HCT116 (cell line): ENCODE data around the gene IGSF21. TPM values are rescaled to one million over a fixed set of nuclear protein-coding genes. Genes with fewer than 3 reads are reported as not detected.

Source experiments
- ATAC-seq: fragments of 200-7000 bp; cut with Tn5 transposase; 2 replicates; pipeline ENCODE4 v1.9.1; 2020; ENCODE audit warnings: mild to moderate bottlenecking, moderate library complexity
- BruUV-seq: library from RNA; stranded (reverse); fragments of 400-500 nt; replicated peaks from 2 replicates; lab custom pipeline; 2021; lab: Mats Ljungman, UMichigan
- CTCF ChIA-PET: fragments of 300-600 bp; sonication (Branson Sonifier 250); formaldehyde crosslinking; loops from one replicate; lab custom pipeline; 2021; ENCODE audit warnings: antibody characterized with exemption; lab: Charles Lee
- POLR2A ChIA-PET: fragments of 300-600, 350-600 bp; sonication (Branson Sonifier 250); formaldehyde crosslinking; loops from one replicate; lab custom pipeline; 2021; ENCODE audit warnings: antibody characterized with exemption; lab: Charles Lee
- RAD21 ChIA-PET, 2 experiments: fragments of 300-600 bp; sonication (Branson Sonifier 250); formaldehyde crosslinking; loops; one replicate each; lab custom pipeline; 2023; ENCODE audit warnings: low total read pairs in 2 of 2; ENCODE audit not compliant: uncharacterized antibody in 2 of 2, unreplicated experiment in 2 of 2, low non-redundant PET in 1 of 2; lab: Charles Lee
- DNase-seq: peaks from one replicate; pipeline ENCODE4 v3.0.0-alpha.2; 2010; ENCODE audit warnings: low read depth, low spot score
- H2AFZ ChIP-seq: fragments of 200-600 bp; shearing (Covaris generic), sonication (generic); 2 replicates; pipeline ENCODE4 v1.6.1; 2017; ENCODE audit warnings: low read depth, mixed run types, mixed read lengths, antibody characterized with exemption, low read length; ENCODE audit not compliant: poor library complexity, severe bottlenecking
- H3K27ac ChIP-seq: 2 replicates; pipeline ENCODE4 v1.5.1; 2012; ENCODE audit warnings: low read depth, low read length
- H3K27me3 ChIP-seq: fragments of 200-600 bp; sonication (generic); 2 replicates; pipeline ENCODE4 v1.6.1; 2016; ENCODE audit warnings: mixed run types, low read length, mixed read lengths; ENCODE audit not compliant: insufficient read depth
- H3K36me3 ChIP-seq, 2 experiments: fragments of 200-500 bp in 1 of 2; fragments of 200-600 bp in 1 of 2; sonication (Bioruptor generic) in 1 of 2; sonication (generic) in 1 of 2; 2 replicates each; pipeline versions ENCODE4 v1.5.1 to v1.6.1; 2014 to 2016; ENCODE audit warnings: low read length in 2 of 2, inconsistent platforms in 1 of 2, mixed read lengths in 1 of 2, mixed run types in 1 of 2; ENCODE audit not compliant: insufficient read depth in 2 of 2, control insufficient read depth in 1 of 2
- H3K4me1 ChIP-seq, 2 experiments: fragments of 200-600 bp in 1 of 2; sonication (generic) in 1 of 2; 2 replicates each; pipeline versions ENCODE4 v1.5.1 to v1.6.1; 2012 to 2017; ENCODE audit warnings: low read length in 2 of 2, inconsistent platforms in 1 of 2, mild to moderate bottlenecking in 1 of 2, mixed read lengths in 1 of 2, mixed run types in 1 of 2, moderate library complexity in 1 of 2; ENCODE audit not compliant: insufficient read depth in 2 of 2, control insufficient read depth in 1 of 2
- H3K4me2 ChIP-seq: fragments of 200-600 bp; sonication (generic); 2 replicates; pipeline ENCODE4 v1.6.1; 2017; ENCODE audit warnings: mixed run types, low read length, mixed read lengths
- H3K4me3 ChIP-seq, 2 experiments: fragments of 200-600 bp in 1 of 2; sonication (generic) in 1 of 2; replicated peaks in 1 of 2; 2 replicates each; pipeline ENCODE4 v1.5.1; 2011 to 2016; ENCODE audit warnings: low read length in 2 of 2, control low read depth in 1 of 2, low read depth in 1 of 2, mild to moderate bottlenecking in 1 of 2, mixed read lengths in 1 of 2, mixed run types in 1 of 2
- H3K79me2 ChIP-seq: fragments of 200-600 bp; sonication (generic); 2 replicates; pipeline ENCODE4 v1.6.1; 2017; ENCODE audit warnings: mild to moderate bottlenecking, mixed run types, low read length, moderate library complexity, mixed read lengths; ENCODE audit not compliant: insufficient read depth
- H3K9ac ChIP-seq: fragments of 200-600 bp; sonication (generic); 2 replicates; pipeline ENCODE4 v1.6.1; 2016; ENCODE audit warnings: low read length, mixed read lengths
- H3K9me2 ChIP-seq: fragments of 200-600 bp; sonication (generic), shearing (Covaris generic); 2 replicates; pipeline ENCODE4 v1.6.1; 2017; ENCODE audit warnings: mixed run types, mild to moderate bottlenecking, moderate library complexity; ENCODE audit not compliant: insufficient read depth
- H3K9me3 ChIP-seq, 2 experiments: fragments of 200-500 bp in 1 of 2; fragments of 200-600 bp in 1 of 2; sonication (Bioruptor generic) in 1 of 2; sonication (generic) in 1 of 2; 2 replicates each; pipeline ENCODE4 v1.6.1; 2014 to 2017; ENCODE audit warnings: low read length in 2 of 2, mixed read lengths in 2 of 2, inconsistent platforms in 1 of 2, low read depth in 1 of 2, mild to moderate bottlenecking in 1 of 2, mixed run types in 1 of 2, moderate library complexity in 1 of 2; ENCODE audit not compliant: control insufficient read depth in 1 of 2, insufficient read depth in 1 of 2
- H4K20me1 ChIP-seq: fragments of 200-600 bp; sonication (generic), shearing (Covaris generic); 2 replicates; pipeline ENCODE4 v1.6.1; 2017; ENCODE audit warnings: mixed run types, mild to moderate bottlenecking, moderate library complexity; ENCODE audit not compliant: insufficient read depth
- EGR1 ChIP-seq: IDR thresholded peaks from 2 replicates; pipeline ENCODE4 v1.6.1; 2012; ENCODE audit warnings: low read depth
- ELF1 ChIP-seq: IDR thresholded peaks from 2 replicates; pipeline ENCODE4 v1.6.1; 2012; ENCODE audit warnings: low read depth, borderline replicate concordance
- EZH2 ChIP-seq: fragments of 200-600 bp; sonication (generic); IDR thresholded peaks from 2 replicates; pipeline ENCODE4 v1.6.1; 2017; ENCODE audit warnings: antibody characterized with exemption, mixed run types
- EZH2phosphoT487 ChIP-seq: fragments of 200-600 bp; IDR thresholded peaks from 2 replicates; pipeline ENCODE4 v1.6.1; 2018; ENCODE audit warnings: antibody characterized with exemption, borderline replicate concordance
- FOSL1 ChIP-seq: IDR thresholded peaks from 2 replicates; pipeline ENCODE4 v1.6.1; 2012; ENCODE audit warnings: low read depth
- JUND ChIP-seq: IDR thresholded peaks from 2 replicates; pipeline ENCODE4 v1.6.1; 2012
- POLR2A ChIP-seq: IDR thresholded peaks from 2 replicates; pipeline ENCODE4 v1.7.0; 2011; ENCODE audit warnings: borderline replicate concordance; ENCODE audit not compliant: insufficient read depth, insufficient read length; ENCODE audit errors: extremely low read depth
- POLR2AphosphoS5 ChIP-seq: IDR thresholded peaks from 2 replicates; pipeline ENCODE4 v1.6.1; 2011; ENCODE audit warnings: mild to moderate bottlenecking, low read depth, low read length, moderate library complexity
- ZFX ChIP-seq: fragments of 450-650 bp; IDR thresholded peaks from 2 replicates; pipeline ENCODE4 v1.6.1; 2017
- ZNF274 ChIP-seq: fragments of 200-500 bp; sonication (Bioruptor generic); IDR thresholded peaks from 2 replicates; pipeline ENCODE4 v1.6.1; 2014; ENCODE audit warnings: mild to moderate bottlenecking, low read depth, low read length, inconsistent platforms
- intact Hi-C: fragments of 100-400 bp; cut with micrococcal nuclease; formaldehyde crosslinking; loops from 2 replicates; pipeline ENCODE4 v1.10.0; 2022
- total RNA-seq: library from RNA; stranded (reverse); gene quantifications from one replicate; pipeline ENCODE4 v1.2.1, GENCODE V29; 2021; ENCODE audit not compliant: unreplicated experiment
- TF ChIP-seq, protein P1 (sequence below): IDR thresholded peaks from 2 replicates; pipeline ENCODE4 v1.6.1; 2012
- TF ChIP-seq, protein P2 (sequence below), 3 experiments: fragments of 200-600 bp in 1 of 3; sonication (generic) in 1 of 3; IDR thresholded peaks in 2 of 3; conservative IDR thresholded peaks in 1 of 3; 2 replicates each; pipeline ENCODE4 v1.5.1; 2012 to 2017; ENCODE audit warnings: low read depth in 2 of 3, low read length in 2 of 3, antibody characterized with exemption in 1 of 3, borderline replicate concordance in 1 of 3, control low read depth in 1 of 3, mild to moderate bottlenecking in 1 of 3, mixed read lengths in 1 of 3, mixed run types in 1 of 3, moderate library complexity in 1 of 3; ENCODE audit not compliant: insufficient read depth in 1 of 3
- TF ChIP-seq, protein P3 (sequence below): IDR thresholded peaks from 2 replicates; pipeline ENCODE4 v1.6.1; 2012

IGSF21 gene
- total RNA-seq, 1 experiment from 2014 or later = not detected

DNA sequence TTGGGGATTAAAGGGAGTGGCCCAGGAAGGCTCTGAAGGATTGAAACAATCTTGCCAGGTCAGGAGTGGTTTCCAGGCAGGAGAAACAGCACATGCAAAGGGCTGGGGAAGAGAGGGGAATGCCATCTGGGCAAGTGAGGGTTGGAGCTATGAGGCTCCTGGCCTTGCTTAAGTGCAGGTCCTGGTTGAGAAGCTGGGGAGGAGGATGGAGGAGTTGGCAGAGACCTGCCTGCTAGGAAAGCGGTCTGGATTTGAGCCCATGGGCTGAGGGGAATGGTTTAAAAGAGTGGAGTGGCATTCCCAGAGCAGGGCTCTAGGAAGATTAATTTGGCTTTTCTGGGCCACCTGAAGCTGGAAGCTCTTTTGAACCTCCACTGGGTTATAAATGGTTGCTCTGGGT is 9.2 kb downstream of the IGSF21 start:
- H3K9ac ChIP-seq = no peak overlapping the region
- TF ChIP-seq ZNF274 (no peak), ZFX (no peak), EZH2phosphoT487 (no peak), POLR2AphosphoS5 (no peak), POLR2A (no peak), EZH2 (no peak), JUND (no peak), ELF1 (no peak), FOSL1 (no peak), EGR1 (no peak)
- TF ChIP-seq, protein P1, sequence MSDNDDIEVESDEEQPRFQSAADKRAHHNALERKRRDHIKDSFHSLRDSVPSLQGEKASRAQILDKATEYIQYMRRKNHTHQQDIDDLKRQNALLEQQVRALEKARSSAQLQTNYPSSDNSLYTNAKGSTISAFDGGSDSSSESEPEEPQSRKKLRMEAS = no peak
- TF ChIP-seq, protein P2, sequence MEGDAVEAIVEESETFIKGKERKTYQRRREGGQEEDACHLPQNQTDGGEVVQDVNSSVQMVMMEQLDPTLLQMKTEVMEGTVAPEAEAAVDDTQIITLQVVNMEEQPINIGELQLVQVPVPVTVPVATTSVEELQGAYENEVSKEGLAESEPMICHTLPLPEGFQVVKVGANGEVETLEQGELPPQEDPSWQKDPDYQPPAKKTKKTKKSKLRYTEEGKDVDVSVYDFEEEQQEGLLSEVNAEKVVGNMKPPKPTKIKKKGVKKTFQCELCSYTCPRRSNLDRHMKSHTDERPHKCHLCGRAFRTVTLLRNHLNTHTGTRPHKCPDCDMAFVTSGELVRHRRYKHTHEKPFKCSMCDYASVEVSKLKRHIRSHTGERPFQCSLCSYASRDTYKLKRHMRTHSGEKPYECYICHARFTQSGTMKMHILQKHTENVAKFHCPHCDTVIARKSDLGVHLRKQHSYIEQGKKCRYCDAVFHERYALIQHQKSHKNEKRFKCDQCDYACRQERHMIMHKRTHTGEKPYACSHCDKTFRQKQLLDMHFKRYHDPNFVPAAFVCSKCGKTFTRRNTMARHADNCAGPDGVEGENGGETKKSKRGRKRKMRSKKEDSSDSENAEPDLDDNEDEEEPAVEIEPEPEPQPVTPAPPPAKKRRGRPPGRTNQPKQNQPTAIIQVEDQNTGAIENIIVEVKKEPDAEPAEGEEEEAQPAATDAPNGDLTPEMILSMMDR (IDR thresholded peaks at IDR 0.05 in 2 of 3, conservative IDR thresholded peaks at IDR 0.05 in 1 of 3; ENCODE audit: borderline replicate concordance in 1 of 3, insufficient read depth in 1 of 3, low read depth in 2 of 3, low read length in 2 of 3) = no peak
- TF ChIP-seq, protein P3, sequence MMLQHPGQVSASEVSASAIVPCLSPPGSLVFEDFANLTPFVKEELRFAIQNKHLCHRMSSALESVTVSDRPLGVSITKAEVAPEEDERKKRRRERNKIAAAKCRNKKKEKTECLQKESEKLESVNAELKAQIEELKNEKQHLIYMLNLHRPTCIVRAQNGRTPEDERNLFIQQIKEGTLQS = no peak
- no peaks in the 10 kb centered on the region for H3K9me3 ChIP-seq
- H4K20me1 ChIP-seq = no peaks in the 10 kb centered on the region
- RAD21 ChIA-PET = no interaction called here
- no peak overlapping the region for H3K27ac ChIP-seq
- POLR2A ChIA-PET = no interaction called here
- H3K79me2 ChIP-seq = no peaks in the 10 kb centered on the region
- DNase-seq (no peak), ATAC-seq (no peak)
- no peaks in the 10 kb centered on the region for H3K36me3 ChIP-seq
- CTCF ChIA-PET = interaction anchor here (1.3 kb wide), 1 partner anchor 16 kb away, joined by 3 read pairs; no protein-coding TSS in a partner anchor
- no peak overlapping the region for H3K4me2 ChIP-seq
- H3K9me2 ChIP-seq = no peaks in the 10 kb centered on the region
- BruUV-seq = no TSS peak
- no peak overlapping the region for H2AFZ ChIP-seq
- no peak overlapping the region for H3K4me3 ChIP-seq
- intact Hi-C loops = no loop called here
- peaks cover 46% of the 10 kb centered on the region for H3K27me3 ChIP-seq
- H3K4me1 ChIP-seq = no peaks in the 10 kb centered on the region
